GM12872 (cell line): ENCODE data around the gene PCDHA10.

Source experiments
- TF ChIP-seq, protein P1 (sequence below): IDR thresholded peaks from 3 replicates; pipeline ENCODE4 v1.5.1; 2011; ENCODE audit warnings: low read depth, mild to moderate bottlenecking, low read length, moderate library complexity; ENCODE audit not compliant: insufficient read depth

Gene PCDHA10

GRCh38 chr5:140883373-140883772, 27.7 kb downstream of the PCDHA10 start:
- TF ChIP-seq, protein P1, sequence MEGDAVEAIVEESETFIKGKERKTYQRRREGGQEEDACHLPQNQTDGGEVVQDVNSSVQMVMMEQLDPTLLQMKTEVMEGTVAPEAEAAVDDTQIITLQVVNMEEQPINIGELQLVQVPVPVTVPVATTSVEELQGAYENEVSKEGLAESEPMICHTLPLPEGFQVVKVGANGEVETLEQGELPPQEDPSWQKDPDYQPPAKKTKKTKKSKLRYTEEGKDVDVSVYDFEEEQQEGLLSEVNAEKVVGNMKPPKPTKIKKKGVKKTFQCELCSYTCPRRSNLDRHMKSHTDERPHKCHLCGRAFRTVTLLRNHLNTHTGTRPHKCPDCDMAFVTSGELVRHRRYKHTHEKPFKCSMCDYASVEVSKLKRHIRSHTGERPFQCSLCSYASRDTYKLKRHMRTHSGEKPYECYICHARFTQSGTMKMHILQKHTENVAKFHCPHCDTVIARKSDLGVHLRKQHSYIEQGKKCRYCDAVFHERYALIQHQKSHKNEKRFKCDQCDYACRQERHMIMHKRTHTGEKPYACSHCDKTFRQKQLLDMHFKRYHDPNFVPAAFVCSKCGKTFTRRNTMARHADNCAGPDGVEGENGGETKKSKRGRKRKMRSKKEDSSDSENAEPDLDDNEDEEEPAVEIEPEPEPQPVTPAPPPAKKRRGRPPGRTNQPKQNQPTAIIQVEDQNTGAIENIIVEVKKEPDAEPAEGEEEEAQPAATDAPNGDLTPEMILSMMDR, result no peak

- TF ChIP-seq, protein P1, result no peak
These were observed 28.4 kb downstream of the PCDHA10 start for GRCh38 chr5:140883927-140884697.

DNA sequence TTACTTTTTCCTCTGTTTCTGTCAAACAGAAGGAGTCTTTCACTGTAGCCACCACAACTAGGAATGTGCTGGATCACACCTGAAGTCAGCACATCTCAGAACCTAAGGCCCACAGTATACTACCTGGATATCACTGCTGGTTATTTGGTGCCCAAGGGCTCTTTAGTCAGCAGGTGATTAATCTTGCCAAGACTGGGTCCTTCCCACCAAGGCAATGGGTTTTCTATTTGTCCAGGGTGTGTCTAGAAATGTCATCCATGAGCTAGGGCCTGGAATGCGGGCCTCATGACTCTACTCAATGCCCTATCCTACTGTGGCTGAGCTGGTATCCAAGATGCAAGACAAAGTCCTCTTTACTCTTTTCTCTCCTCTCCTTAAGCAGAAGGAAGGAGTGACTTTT, 60.6 kb downstream of the PCDHA10 start:
- TF ChIP-seq, protein P1, result no peak
